Body of pancreas (tissue), 4 donors: ENCODE measurements around the gene FITM1.

Source experiments
- CTCF ChIP-seq, 7 experiments: fragments of 450-650 bp in 4 of 7; fragments of 200-600 bp in 3 of 7; sonication (generic) in 3 of 7; IDR thresholded peaks; one replicate each; pipeline ENCODE4 v1.5.1; 2016 to 2019; ENCODE audit warnings: antibody characterized with exemption in 7 of 7
- POLR2A ChIP-seq, 3 donors: fragments of 450-650 bp; IDR thresholded peaks; one replicate each; pipeline ENCODE4 v1.6.1; 2016; ENCODE audit warnings: antibody characterized with exemption in 3 of 3, mild to moderate bottlenecking in 2 of 3

DNA sequence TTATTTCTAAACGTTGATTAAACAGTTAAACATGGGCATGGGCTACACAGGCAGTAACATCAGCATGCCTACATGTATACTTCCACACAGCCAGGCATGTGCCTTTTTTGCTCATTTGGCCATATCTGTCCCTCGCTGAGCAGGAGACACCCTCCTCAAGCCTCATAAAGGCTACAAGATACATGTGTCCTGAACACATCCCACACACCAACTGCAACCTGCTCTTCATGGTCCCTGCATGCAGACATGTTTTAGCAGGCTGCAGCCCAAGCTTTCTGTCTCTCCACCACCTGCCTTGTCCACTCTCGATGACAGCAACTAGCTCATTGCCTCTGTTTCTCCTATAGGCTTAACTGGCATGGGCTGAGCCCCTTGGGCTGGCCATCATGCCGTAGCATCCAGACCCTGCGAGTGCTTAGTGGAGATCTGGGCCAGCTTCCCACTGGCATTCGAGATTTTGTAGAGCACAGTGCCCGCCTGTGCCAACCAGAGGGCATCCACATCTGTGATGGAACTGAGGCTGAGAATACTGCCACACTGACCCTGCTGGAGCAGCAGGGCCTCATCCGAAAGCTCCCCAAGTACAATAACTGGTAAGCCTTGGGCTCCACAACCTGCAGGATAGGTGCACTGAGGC, 33.8 kb upstream of the FITM1 start:
- TF ChIP-seq CTCF (IDR thresholded peaks at IDR 0.05) (no peak), POLR2A (IDR thresholded peaks at IDR 0.05) (no peak)
